ENCODE measurements around the gene ZNF239. TPM values are rescaled to one million over a fixed set of nuclear protein-coding genes. Genes with fewer than 3 reads are reported as not detected.
"Not testable (repeated sequence)": the region's sequence is repeated elsewhere in the genome, so short reads cannot be mapped to it uniquely, and the experiment has no call there.

The ZNF239 gene
- 13.9 and 15.6 TPM in 2 replicates for polyA plus RNA-seq (2014; cell fraction: cytosol; rRNA removed)
- polyA plus RNA-seq (2014; cell fraction: nucleus; rRNA removed): 16.5 and 20.2 TPM in 2 replicates

- DNase-seq (ENCODE audit: low spot score): peak; percentile 89
Measured at GRCh38 chr10:43574001-43574892, at the start of gene ZNF239. TSS of gene ZNF239 (minus strand) at chr10:43574616. CDS start at chr10:43558079, 16,537 bp downstream.

- no peak for DNase-seq (ENCODE audit: low spot score)
Measured at GRCh38 chr10:43623351-43623750, 48.9 kb upstream of the ZNF239 start.

GRCh38 chr10:43622038-43622437, 47.6 kb upstream of the ZNF239 start:
- no peak for DNase-seq (ENCODE audit: low spot score)

GRCh38 chr10:43619368-43619767, 45.0 kb upstream of the ZNF239 start:
- no peak for DNase-seq (ENCODE audit: low spot score)

- DNase-seq (ENCODE audit: low spot score): no peak
Measured at GRCh38 chr10:43616697-43617370, 42.4 kb upstream of the ZNF239 start.

GRCh38 chr10:43610636-43611035, 36.2 kb upstream of the ZNF239 start:
- DNase-seq (ENCODE audit: low spot score): no peak

- DNase-seq (ENCODE audit: low spot score): no peak
Measured at GRCh38 chr10:43607199-43607573, 32.8 kb upstream of the ZNF239 start.

- DNase-seq (ENCODE audit: low spot score): peak; percentile 85
Measured at GRCh38 chr10:43606323-43607198, 32.1 kb upstream of the ZNF239 start, which contains the start of gene ZNF485. TSS of gene ZNF485 (plus strand) at chr10:43606438. CDS start at chr10:43607051, 613 bp downstream.

GRCh38 chr10:43605850-43606322, 31.5 kb upstream of the ZNF239 start:
- peak; percentile 12 for DNase-seq (ENCODE audit: low spot score)

- DNase-seq (ENCODE audit: low spot score): not testable (repeated sequence)
Measured at GRCh38 chr10:43601576-43601975, 27.2 kb upstream of the ZNF239 start.

- DNase-seq (ENCODE audit: low spot score): no peak
Measured at GRCh38 chr10:43599333-43599732, 24.9 kb upstream of the ZNF239 start.

- DNase-seq (ENCODE audit: low spot score): no peak
Measured at GRCh38 chr10:43598446-43598845, 24.0 kb upstream of the ZNF239 start.

GRCh38 chr10:43596546-43596945, 22.1 kb upstream of the ZNF239 start:
- DNase-seq (ENCODE audit: low spot score): no peak

GRCh38 chr10:43595739-43596298, 21.4 kb upstream of the ZNF239 start:
- DNase-seq (ENCODE audit: low spot score): no peak

- no peak for DNase-seq (ENCODE audit: low spot score)
Measured at GRCh38 chr10:43594944-43595589, 20.7 kb upstream of the ZNF239 start.

GRCh38 chr10:43591303-43591904, 17.0 kb upstream of the ZNF239 start:
- no peak for DNase-seq (ENCODE audit: low spot score)

GRCh38 chr10:43586730-43587115, 12.3 kb upstream of the ZNF239 start:
- not testable (repeated sequence) for DNase-seq (ENCODE audit: low spot score)

- no peak for DNase-seq (ENCODE audit: low spot score)
Measured at GRCh38 chr10:43585981-43586729, 11.7 kb upstream of the ZNF239 start.

GRCh38 chr10:43585046-43585445, 10.6 kb upstream of the ZNF239 start:
- DNase-seq (ENCODE audit: low spot score): no peak
